ENCODE data around the gene MXD4.

Gene MXD4

GRCh38 chr4:2286904-2287593 is 25.1 kb upstream of the MXD4 start:
- no peaks in the 10 kb centered on the region for H3K36me3 Mint-ChIP-seq (ENCODE audit: low read depth)
- peak overlapping the region; percentile 52 to 77 (median 62) for H3K27ac Mint-ChIP-seq
- peaks cover 23% of the 10 kb centered on the region for H3K4me1 Mint-ChIP-seq
- no peaks in the 10 kb centered on the region for H3K9me3 Mint-ChIP-seq
- TF ChIP-seq, protein P1, sequence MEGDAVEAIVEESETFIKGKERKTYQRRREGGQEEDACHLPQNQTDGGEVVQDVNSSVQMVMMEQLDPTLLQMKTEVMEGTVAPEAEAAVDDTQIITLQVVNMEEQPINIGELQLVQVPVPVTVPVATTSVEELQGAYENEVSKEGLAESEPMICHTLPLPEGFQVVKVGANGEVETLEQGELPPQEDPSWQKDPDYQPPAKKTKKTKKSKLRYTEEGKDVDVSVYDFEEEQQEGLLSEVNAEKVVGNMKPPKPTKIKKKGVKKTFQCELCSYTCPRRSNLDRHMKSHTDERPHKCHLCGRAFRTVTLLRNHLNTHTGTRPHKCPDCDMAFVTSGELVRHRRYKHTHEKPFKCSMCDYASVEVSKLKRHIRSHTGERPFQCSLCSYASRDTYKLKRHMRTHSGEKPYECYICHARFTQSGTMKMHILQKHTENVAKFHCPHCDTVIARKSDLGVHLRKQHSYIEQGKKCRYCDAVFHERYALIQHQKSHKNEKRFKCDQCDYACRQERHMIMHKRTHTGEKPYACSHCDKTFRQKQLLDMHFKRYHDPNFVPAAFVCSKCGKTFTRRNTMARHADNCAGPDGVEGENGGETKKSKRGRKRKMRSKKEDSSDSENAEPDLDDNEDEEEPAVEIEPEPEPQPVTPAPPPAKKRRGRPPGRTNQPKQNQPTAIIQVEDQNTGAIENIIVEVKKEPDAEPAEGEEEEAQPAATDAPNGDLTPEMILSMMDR (IDR thresholded peaks at IDR 0.05; ENCODE audit: unreplicated experiment in 3 of 3): no peak
- H3K27me3 Mint-ChIP-seq (ENCODE audit: low read depth): peaks cover 21% of the 10 kb centered on the region
- peak overlapping the region in 2 of 3 experiments; percentile 38 to 47 for H3K4me3 Mint-ChIP-seq

- TF ChIP-seq, protein P1 (IDR thresholded peaks at IDR 0.05; ENCODE audit: unreplicated experiment in 3 of 3): no peak
- Mint-ChIP-seq H3K4me3 (no peak overlapping the region), H3K9me3 (no peaks in the 10 kb centered on the region), H3K27me3 (ENCODE audit: low read depth) (peaks cover 22% of the 10 kb centered on the region), H3K36me3 (ENCODE audit: low read depth) (no peaks in the 10 kb centered on the region), H3K27ac (no peak overlapping the region), H3K4me1 (peaks cover 28% of the 10 kb centered on the region)
Measured at GRCh38 chr4:2285613-2286381, 23.9 kb upstream of the MXD4 start.

GRCh38 chr4:2284934-2285612 is 23.2 kb upstream of the MXD4 start:
- TF ChIP-seq, protein P1 (IDR thresholded peaks at IDR 0.05; ENCODE audit: unreplicated experiment in 3 of 3): no peak
- peaks cover 26% of the 10 kb centered on the region for H3K27me3 Mint-ChIP-seq (ENCODE audit: low read depth)
- H3K36me3 Mint-ChIP-seq (ENCODE audit: low read depth): no peaks in the 10 kb centered on the region
- H3K4me3 Mint-ChIP-seq: no peak overlapping the region
- peaks cover 28% of the 10 kb centered on the region for H3K4me1 Mint-ChIP-seq
- H3K9me3 Mint-ChIP-seq: no peaks in the 10 kb centered on the region
- no peak overlapping the region for H3K27ac Mint-ChIP-seq

GRCh38 chr4:2284161-2284933 is 22.4 kb upstream of the MXD4 start:
- peaks cover 28% of the 10 kb centered on the region for H3K4me1 Mint-ChIP-seq
- peaks cover 26% of the 10 kb centered on the region for H3K27me3 Mint-ChIP-seq (ENCODE audit: low read depth)

GRCh38 chr4:2283199-2283711 is 21.3 kb upstream of the MXD4 start:
- Mint-ChIP-seq H3K4me1 (peaks cover 28% of the 10 kb centered on the region), H3K36me3 (ENCODE audit: low read depth) (no peaks in the 10 kb centered on the region), H3K27me3 (ENCODE audit: low read depth) (peaks cover 26% of the 10 kb centered on the region), H3K9me3 (no peaks in the 10 kb centered on the region), H3K4me3 (no peak overlapping the region), H3K27ac (no peak overlapping the region)
- TF ChIP-seq, protein P1 (IDR thresholded peaks at IDR 0.05; ENCODE audit: unreplicated experiment in 3 of 3): no peak

More at GRCh38 chr4:2284161-2284933, 22.4 kb upstream of the MXD4 start:
- Mint-ChIP-seq H3K9me3 (no peaks in the 10 kb centered on the region), H3K4me3 (no peak overlapping the region), H3K36me3 (ENCODE audit: low read depth) (no peaks in the 10 kb centered on the region), H3K27ac (no peak overlapping the region)
- TF ChIP-seq, protein P1 (IDR thresholded peaks at IDR 0.05; ENCODE audit: unreplicated experiment in 3 of 3): no peak
